ENCODE data around the gene B3GNT5.

B3GNT5 gene

DNA sequence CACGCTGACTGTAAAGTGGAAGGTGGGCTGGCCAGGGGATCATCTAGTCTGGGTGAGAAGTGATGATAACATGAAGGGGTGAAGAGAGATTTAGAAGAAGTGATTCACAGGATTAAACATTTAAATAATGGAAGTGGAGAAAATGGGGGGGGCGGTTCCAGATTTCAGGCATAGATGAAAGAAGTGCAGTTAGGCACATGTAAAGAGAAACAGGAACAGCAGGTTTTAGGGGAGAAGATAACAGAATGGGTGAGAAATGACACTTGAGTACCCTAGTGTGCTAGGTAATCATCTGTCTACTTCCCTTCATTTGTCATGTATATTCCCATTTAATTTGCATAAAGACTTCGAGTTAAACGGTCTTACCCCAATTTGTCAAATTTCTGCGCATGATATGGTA, 15.3 kb downstream of the B3GNT5 start:
- Histone ChIP-seq H3K4me1 (ENCODE audit: control insufficient read depth, insufficient read depth, low read length) (peaks cover 48% of the 10 kb centered on the region), H3K36me3 (ENCODE audit: insufficient read depth, low read length) (peaks cover 18% of the 10 kb centered on the region)

GRCh38 chr3:183269345-183269744, 16.3 kb downstream of the B3GNT5 start:
- H3K4me3 ChIP-seq (ENCODE audit: low read length), result no peak overlapping the region
- H3K36me3 ChIP-seq (ENCODE audit: insufficient read depth, low read length), result peaks cover 18% of the 10 kb centered on the region

More for the DNA sequence above, 15.3 kb downstream of the B3GNT5 start:
- H3K4me2 ChIP-seq (ENCODE audit: low read length), result no peak overlapping the region
- H3K9me3 ChIP-seq (replicated peaks; ENCODE audit: low read length), result no peaks in the 10 kb centered on the region
- H3K9ac ChIP-seq (ENCODE audit: low read depth, low read length), result no peak overlapping the region
- no peaks in the 10 kb centered on the region for H3K27me3 ChIP-seq (ENCODE audit: control insufficient read depth, insufficient read depth, low read length)
- H3K4me3 ChIP-seq (ENCODE audit: low read length), result no peak overlapping the region

DNA sequence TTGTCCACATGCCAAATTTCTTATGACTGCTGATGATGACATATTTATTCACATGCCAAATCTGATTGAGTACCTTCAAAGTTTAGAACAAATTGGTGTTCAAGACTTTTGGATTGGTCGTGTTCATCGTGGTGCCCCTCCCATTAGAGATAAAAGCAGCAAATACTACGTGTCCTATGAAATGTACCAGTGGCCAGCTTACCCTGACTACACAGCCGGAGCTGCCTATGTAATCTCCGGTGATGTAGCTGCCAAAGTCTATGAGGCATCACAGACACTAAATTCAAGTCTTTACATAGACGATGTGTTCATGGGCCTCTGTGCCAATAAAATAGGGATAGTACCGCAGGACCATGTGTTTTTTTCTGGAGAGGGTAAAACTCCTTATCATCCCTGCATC, 17.3 kb downstream of the B3GNT5 start:
- H3K4me2 ChIP-seq (ENCODE audit: low read length), result no peak overlapping the region
- no peaks in the 10 kb centered on the region for H3K9me3 ChIP-seq (replicated peaks; ENCODE audit: low read length)
- no peak overlapping the region for H3K4me3 ChIP-seq (ENCODE audit: low read length)
- no peak overlapping the region for H3K9ac ChIP-seq (ENCODE audit: low read depth, low read length)
- peaks cover 18% of the 10 kb centered on the region for H3K36me3 ChIP-seq (ENCODE audit: insufficient read depth, low read length)
- no peaks in the 10 kb centered on the region for H3K27me3 ChIP-seq (ENCODE audit: control insufficient read depth, insufficient read depth, low read length)
- peaks cover 41% of the 10 kb centered on the region for H3K4me1 ChIP-seq (ENCODE audit: control insufficient read depth, insufficient read depth, low read length)

More at GRCh38 chr3:183269345-183269744, 16.3 kb downstream of the B3GNT5 start:
- no peaks in the 10 kb centered on the region for H3K27me3 ChIP-seq (ENCODE audit: control insufficient read depth, insufficient read depth, low read length)
- H3K4me1 ChIP-seq (ENCODE audit: control insufficient read depth, insufficient read depth, low read length), result peaks cover 42% of the 10 kb centered on the region
- no peak overlapping the region for H3K9ac ChIP-seq (ENCODE audit: low read depth, low read length)
- no peaks in the 10 kb centered on the region for H3K9me3 ChIP-seq (replicated peaks; ENCODE audit: low read length)
- H3K4me2 ChIP-seq (ENCODE audit: low read length), result no peak overlapping the region

DNA sequence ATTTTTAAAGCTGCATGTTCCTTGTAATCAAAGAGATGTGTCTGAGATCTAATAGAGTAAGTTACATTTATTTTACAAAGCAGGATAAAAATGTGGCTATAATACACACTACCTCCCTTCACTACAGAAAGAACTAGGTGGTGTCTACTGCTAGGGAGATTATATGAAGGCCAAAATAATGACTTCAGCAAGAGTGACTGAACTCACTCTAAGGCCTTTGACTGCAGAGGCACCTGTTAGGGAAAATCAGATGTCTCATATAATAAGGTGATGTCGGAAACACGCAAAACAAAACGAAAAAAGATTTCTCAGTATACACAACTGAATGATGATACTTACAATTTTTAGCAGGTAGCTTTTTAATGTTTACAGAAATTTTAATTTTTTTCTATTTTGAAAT, 19.1 kb downstream of the B3GNT5 start:
- Histone ChIP-seq H3K36me3 (ENCODE audit: insufficient read depth, low read length) (peaks cover 18% of the 10 kb centered on the region), H3K4me2 (ENCODE audit: low read length) (no peak overlapping the region), H3K4me1 (ENCODE audit: control insufficient read depth, insufficient read depth, low read length) (peaks cover 32% of the 10 kb centered on the region), H3K27me3 (ENCODE audit: control insufficient read depth, insufficient read depth, low read length) (no peaks in the 10 kb centered on the region), H3K9ac (ENCODE audit: low read depth, low read length) (no peak overlapping the region), H3K9me3 (replicated peaks; ENCODE audit: low read length) (no peaks in the 10 kb centered on the region), H3K4me3 (ENCODE audit: low read length) (no peak overlapping the region)

GRCh38 chr3:183272791-183273190, 19.7 kb downstream of the B3GNT5 start:
- no peaks in the 10 kb centered on the region for H3K27me3 ChIP-seq (ENCODE audit: control insufficient read depth, insufficient read depth, low read length)
- peaks cover 28% of the 10 kb centered on the region for H3K4me1 ChIP-seq (ENCODE audit: control insufficient read depth, insufficient read depth, low read length)
- no peak overlapping the region for H3K4me3 ChIP-seq (ENCODE audit: low read length)
- peaks cover 18% of the 10 kb centered on the region for H3K36me3 ChIP-seq (ENCODE audit: insufficient read depth, low read length)
- no peak overlapping the region for H3K4me2 ChIP-seq (ENCODE audit: low read length)
- H3K9ac ChIP-seq (ENCODE audit: low read depth, low read length), result no peak overlapping the region
- H3K9me3 ChIP-seq (replicated peaks; ENCODE audit: low read length), result no peaks in the 10 kb centered on the region

DNA sequence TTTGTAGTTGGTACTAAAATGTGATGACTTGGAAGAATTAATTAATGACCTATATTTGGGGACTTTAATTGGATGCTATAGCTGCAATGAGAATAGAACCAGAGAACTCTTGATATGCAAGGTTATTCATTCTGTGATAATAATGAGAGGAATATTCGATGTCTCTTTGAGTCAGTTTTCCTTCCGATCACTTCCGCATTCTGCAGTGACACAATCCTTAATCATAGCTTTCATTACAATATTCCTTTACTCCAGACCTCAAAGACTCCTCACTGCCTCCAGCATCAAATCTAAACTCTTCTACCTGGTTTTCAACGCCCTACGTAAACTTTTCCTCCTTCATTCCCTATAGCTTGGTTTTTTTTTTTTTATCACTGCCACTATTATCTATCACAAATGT, 21.6 kb downstream of the B3GNT5 start:
- Histone ChIP-seq H3K9ac (ENCODE audit: low read depth, low read length) (no peak overlapping the region), H3K4me3 (ENCODE audit: low read length) (peak overlapping the region; percentile 42), H3K27me3 (ENCODE audit: control insufficient read depth, insufficient read depth, low read length) (no peaks in the 10 kb centered on the region), H3K36me3 (ENCODE audit: insufficient read depth, low read length) (peaks cover 17% of the 10 kb centered on the region), H3K9me3 (replicated peaks; ENCODE audit: low read length) (no peaks in the 10 kb centered on the region), H3K4me2 (ENCODE audit: low read length) (peak overlapping the region; percentile 56), H3K4me1 (ENCODE audit: control insufficient read depth, insufficient read depth, low read length) (peaks cover 25% of the 10 kb centered on the region)

GRCh38 chr3:183275418-183275817, 22.4 kb downstream of the B3GNT5 start:
- Histone ChIP-seq H3K27me3 (ENCODE audit: control insufficient read depth, insufficient read depth, low read length) (no peaks in the 10 kb centered on the region), H3K9ac (ENCODE audit: low read depth, low read length) (peak overlapping the region; percentile 33), H3K9me3 (replicated peaks; ENCODE audit: low read length) (no peaks in the 10 kb centered on the region), H3K36me3 (ENCODE audit: insufficient read depth, low read length) (peaks cover 9% of the 10 kb centered on the region), H3K4me1 (ENCODE audit: control insufficient read depth, insufficient read depth, low read length) (peaks cover 25% of the 10 kb centered on the region), H3K4me3 (ENCODE audit: low read length) (no peak overlapping the region), H3K4me2 (ENCODE audit: low read length) (peak overlapping the region; percentile 56)

DNA sequence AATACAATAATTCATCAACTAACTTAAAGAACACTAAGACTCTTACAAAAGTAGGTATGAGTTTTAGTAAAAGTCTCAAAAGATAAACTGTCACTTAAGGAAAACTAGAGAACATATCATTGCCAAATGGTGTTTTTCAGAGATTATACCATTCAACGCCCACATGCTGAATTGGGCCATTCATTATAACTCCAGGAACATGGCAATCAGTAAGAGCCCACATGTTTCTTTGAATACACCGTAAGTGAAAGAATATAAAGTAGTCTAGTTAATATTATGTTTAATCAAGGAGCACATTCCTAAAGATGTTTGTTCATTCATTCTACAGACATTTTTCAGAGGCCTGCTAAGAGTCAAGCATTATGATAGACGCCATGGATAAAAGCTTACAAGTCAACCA, 22.9 kb downstream of the B3GNT5 start:
- Histone ChIP-seq H3K9ac (ENCODE audit: low read depth, low read length) (no peak overlapping the region), H3K36me3 (ENCODE audit: insufficient read depth, low read length) (peaks cover 4% of the 10 kb centered on the region), H3K4me1 (ENCODE audit: control insufficient read depth, insufficient read depth, low read length) (peaks cover 25% of the 10 kb centered on the region), H3K9me3 (replicated peaks; ENCODE audit: low read length) (no peaks in the 10 kb centered on the region), H3K4me2 (ENCODE audit: low read length) (no peak overlapping the region), H3K4me3 (ENCODE audit: low read length) (no peak overlapping the region), H3K27me3 (ENCODE audit: control insufficient read depth, insufficient read depth, low read length) (no peaks in the 10 kb centered on the region)

DNA sequence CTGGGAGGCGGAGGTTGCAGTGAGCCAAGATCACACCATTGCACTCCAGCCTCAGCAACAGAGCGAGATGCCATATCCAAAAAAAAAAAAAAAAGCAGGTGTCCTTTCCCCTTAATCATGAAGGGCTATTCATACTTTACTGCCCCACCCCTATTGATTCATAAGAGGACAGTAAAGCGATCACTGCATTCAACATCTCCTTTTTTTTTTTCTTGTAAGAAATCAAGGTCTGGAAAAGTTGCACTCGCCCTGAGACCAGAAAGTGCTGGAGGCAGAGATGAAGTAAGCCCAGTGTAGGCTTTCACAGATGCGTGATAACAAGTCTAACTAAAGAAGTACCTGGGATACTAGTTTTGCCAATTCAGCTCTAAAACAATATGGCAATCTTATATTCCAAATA, 24.2 kb downstream of the B3GNT5 start:
- Histone ChIP-seq H3K4me3 (ENCODE audit: low read length) (no peak overlapping the region), H3K4me2 (ENCODE audit: low read length) (no peak overlapping the region), H3K9me3 (replicated peaks; ENCODE audit: low read length) (no peaks in the 10 kb centered on the region), H3K36me3 (ENCODE audit: insufficient read depth, low read length) (no peaks in the 10 kb centered on the region), H3K9ac (ENCODE audit: low read depth, low read length) (no peak overlapping the region), H3K4me1 (ENCODE audit: control insufficient read depth, insufficient read depth, low read length) (peaks cover 25% of the 10 kb centered on the region), H3K27me3 (ENCODE audit: control insufficient read depth, insufficient read depth, low read length) (no peaks in the 10 kb centered on the region)

GRCh38 chr3:183278479-183279088, 25.5 kb downstream of the B3GNT5 start:
- Histone ChIP-seq H3K9me3 (replicated peaks; ENCODE audit: low read length) (no peaks in the 10 kb centered on the region), H3K4me1 (ENCODE audit: control insufficient read depth, insufficient read depth, low read length) (peaks cover 26% of the 10 kb centered on the region), H3K9ac (ENCODE audit: low read depth, low read length) (no peak overlapping the region)

DNA sequence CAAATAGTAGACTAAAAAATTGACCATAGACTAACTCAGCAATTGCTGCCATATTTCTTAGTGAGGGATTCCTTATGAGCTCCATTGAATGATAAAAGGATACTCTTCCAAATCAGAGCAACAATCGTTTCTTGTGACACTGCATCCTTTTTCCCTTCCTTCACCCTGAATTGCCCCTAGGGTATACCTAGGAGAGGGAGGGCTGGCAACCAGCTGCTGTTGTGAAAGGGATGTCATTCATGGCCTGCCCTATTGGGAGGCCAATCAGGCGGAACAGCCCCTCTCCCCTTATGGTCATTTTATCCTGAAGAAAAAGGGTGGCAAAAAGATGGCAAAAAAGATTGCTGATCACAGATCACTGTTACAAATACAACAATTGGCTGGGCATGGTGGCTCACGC, 26.3 kb downstream of the B3GNT5 start:
- no peaks in the 10 kb centered on the region for H3K36me3 ChIP-seq (ENCODE audit: insufficient read depth, low read length)
- no peak overlapping the region for H3K9ac ChIP-seq (ENCODE audit: low read depth, low read length)
- H3K4me3 ChIP-seq (ENCODE audit: low read length), result no peak overlapping the region
- no peaks in the 10 kb centered on the region for H3K27me3 ChIP-seq (ENCODE audit: control insufficient read depth, insufficient read depth, low read length)
- H3K9me3 ChIP-seq (replicated peaks; ENCODE audit: low read length), result no peaks in the 10 kb centered on the region
- peaks cover 29% of the 10 kb centered on the region for H3K4me1 ChIP-seq (ENCODE audit: control insufficient read depth, insufficient read depth, low read length)
- no peak overlapping the region for H3K4me2 ChIP-seq (ENCODE audit: low read length)

More at GRCh38 chr3:183278479-183279088, 25.5 kb downstream of the B3GNT5 start:
- no peaks in the 10 kb centered on the region for H3K27me3 ChIP-seq (ENCODE audit: control insufficient read depth, insufficient read depth, low read length)
- no peak overlapping the region for H3K4me3 ChIP-seq (ENCODE audit: low read length)
- H3K36me3 ChIP-seq (ENCODE audit: insufficient read depth, low read length), result no peaks in the 10 kb centered on the region
- H3K4me2 ChIP-seq (ENCODE audit: low read length), result no peak overlapping the region

- Histone ChIP-seq H3K4me2 (ENCODE audit: low read length) (no peak overlapping the region), H3K9ac (ENCODE audit: low read depth, low read length) (no peak overlapping the region), H3K9me3 (replicated peaks; ENCODE audit: low read length) (no peaks in the 10 kb centered on the region), H3K4me1 (ENCODE audit: control insufficient read depth, insufficient read depth, low read length) (peaks cover 31% of the 10 kb centered on the region), H3K36me3 (ENCODE audit: insufficient read depth, low read length) (no peaks in the 10 kb centered on the region), H3K27me3 (ENCODE audit: control insufficient read depth, insufficient read depth, low read length) (no peaks in the 10 kb centered on the region), H3K4me3 (ENCODE audit: low read length) (no peak overlapping the region)
Measured at GRCh38 chr3:183281126-183281797, 28.2 kb downstream of the B3GNT5 start.
